NCI-H2196 treated with DMSO at 0.1 percent for 48 hours (cell line): ENCODE measurements around the gene GRAMD1A.
A peak's percentile ranks its signal among the peaks of the same experiment; 100 is the strongest.
"Not testable (repeated sequence)": the region's sequence is repeated elsewhere in the genome, so short reads cannot be mapped to it uniquely, and the experiment has no call there.

Experiments
- DNase-seq: peaks from one replicate; lab custom pipeline; 2025; ENCODE audit not compliant: unreplicated experiment; lab: John Stamatoyannopoulos, UW

GRAMD1A gene

DNA sequence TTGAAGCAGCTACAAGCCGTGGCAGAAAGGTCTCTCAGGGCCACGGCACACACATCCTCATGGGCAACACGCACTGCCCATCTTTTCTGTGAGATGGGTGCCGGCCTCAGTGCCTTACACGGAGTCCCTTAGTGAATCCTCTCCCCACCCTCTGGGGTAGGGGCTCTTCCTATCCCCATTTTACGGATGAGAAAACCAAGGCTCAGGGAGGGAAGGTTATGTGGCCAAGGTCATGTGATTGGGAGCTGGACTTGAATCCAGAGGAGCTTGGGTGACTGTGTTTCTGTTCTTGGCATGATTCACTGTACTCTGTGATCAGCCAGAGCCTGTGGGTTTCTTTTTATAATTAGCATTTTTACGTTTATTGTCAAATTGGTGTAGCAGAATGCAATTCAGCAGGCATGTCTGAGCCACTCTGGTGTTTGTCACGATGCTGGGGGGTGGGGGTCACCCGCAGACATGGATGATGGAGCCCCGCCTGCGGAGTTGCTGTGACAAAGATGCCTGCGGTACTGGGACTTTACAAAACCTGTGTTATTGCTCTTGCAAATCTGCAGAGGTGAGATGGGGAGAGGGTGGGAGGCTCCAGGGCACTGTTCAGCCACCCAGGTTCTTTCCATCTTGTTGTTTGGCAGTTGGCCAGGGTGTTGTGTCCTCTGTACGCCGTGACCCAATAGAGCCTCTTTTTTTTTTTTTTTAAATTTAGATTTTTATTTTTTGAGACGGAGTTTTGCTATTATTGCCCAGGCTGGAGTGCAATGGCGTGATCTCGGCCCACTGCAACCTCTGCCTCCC, 34.7 kb downstream of the GRAMD1A start:
- no peak for DNase-seq

GRCh38 chr19:35037716-35038622, 37.8 kb downstream of the GRAMD1A start:
- DNase-seq = peak; percentile 43

DNA sequence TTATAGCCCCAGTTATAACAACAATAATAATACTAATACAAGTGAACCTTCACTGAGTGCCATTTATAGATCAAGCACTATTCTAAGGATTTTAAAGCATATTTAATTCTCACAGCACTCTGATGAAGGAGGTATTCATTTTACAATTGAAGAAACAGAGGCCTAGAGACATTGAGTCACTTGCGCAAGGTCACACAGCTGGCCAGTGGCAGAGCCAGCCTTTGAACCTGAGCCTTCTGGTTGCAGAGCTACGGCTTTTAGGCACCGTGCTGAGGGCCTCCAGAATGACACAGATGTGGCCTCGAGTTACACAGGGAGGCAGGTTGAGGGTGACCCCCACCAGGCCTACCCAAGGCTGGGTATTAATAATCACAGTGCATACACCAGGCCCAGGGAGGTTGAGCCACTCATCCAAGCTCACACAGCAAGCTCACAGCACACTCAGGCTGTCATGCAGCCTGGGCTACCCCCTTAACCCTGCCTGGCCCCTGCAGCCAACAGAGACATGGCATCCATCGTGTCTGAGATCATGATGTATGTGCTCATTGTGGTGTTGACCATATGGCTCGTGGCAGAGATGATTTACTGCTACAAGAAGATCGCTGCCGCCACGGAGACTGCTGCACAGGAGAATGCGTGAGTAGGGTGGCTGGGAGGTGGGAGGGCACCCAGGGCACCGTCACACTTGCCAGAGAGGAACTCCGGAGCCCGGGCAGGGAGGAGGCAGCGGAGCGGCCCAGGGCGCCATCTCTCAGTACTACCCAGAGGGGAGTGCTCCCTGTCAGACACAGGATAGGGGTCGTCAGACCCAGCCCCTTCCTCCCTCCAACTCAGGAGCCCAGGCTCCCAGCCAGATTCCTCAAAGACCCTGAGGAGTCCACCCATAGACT, 38.7 kb downstream of the GRAMD1A start:
- no peak for DNase-seq

- DNase-seq = no peak
Measured at GRCh38 chr19:35039881-35040825, 40.0 kb downstream of the GRAMD1A start.

GRCh38 chr19:35040826-35041547, 40.9 kb downstream of the GRAMD1A start:
- DNase-seq = peak; percentile 86

- peak; percentile 47 for DNase-seq
Measured at GRCh38 chr19:35041548-35042055, 41.5 kb downstream of the GRAMD1A start, which contains the start of gene HPN. TSS of gene HPN (plus strand) at chr19:35041721. CDS start at chr19:35042507, 786 bp downstream.

DNA sequence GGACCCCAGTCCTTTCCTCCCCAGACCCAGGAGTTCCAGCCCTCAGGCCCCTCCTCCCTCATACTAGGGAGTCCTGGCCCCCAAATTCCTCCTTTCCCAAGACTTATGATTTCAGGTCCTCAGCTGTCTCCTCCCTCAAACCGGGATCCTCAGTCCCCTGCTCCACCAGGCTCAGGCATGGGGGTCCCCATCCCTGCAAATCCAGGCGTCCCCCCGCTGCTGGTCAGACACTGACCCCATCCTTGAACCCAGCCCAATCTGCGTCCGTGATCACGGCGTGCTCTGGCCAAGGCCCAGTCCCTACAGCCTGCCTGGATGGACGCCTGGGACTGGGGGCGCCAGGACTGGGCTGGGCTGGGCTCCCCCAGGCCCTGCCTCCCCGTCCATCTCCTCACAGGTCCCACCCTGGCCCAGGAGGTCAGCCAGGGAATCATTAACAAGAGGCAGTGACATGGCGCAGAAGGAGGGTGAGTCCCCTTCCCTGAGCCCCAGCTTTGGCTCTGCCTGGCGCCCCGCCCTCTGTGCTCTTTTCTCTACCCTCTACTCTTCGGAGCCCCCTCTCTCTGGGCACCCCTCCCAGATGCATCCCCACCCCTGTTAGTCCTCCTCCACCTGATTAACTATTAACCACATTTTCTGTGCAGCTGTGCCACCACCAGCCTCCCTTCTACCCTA, 42.1 kb downstream of the GRAMD1A start:
- DNase-seq = no peak

- DNase-seq = no peak
Measured at GRCh38 chr19:35042954-35043604, 43.0 kb downstream of the GRAMD1A start.

DNA sequence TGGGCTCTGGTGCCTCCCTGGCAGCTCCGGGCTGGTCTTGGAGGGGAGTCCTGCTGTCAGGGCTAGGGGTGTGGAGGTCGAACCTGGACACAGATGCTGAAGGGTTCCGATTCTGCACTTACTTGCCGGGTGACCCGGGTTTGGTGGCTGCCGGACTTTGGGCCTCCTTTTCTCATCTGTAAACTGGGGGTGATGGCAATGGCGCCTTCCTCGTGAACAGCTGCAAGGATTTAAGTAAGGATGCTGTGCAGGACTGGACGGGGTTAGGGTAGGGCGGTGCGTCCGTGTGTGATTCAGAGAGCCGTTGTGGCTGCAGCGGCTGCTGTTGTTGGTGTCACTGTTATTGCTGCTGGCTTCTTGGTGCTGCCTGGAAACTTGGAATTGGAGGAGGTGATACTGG, 43.8 kb downstream of the GRAMD1A start:
- DNase-seq = no peak

GRCh38 chr19:35044317-35045117, 44.4 kb downstream of the GRAMD1A start:
- DNase-seq = no peak

GRCh38 chr19:35045667-35046300, 45.7 kb downstream of the GRAMD1A start:
- DNase-seq = no peak

- DNase-seq = no peak
Measured at GRCh38 chr19:35046461-35046860, 46.3 kb downstream of the GRAMD1A start.

DNA sequence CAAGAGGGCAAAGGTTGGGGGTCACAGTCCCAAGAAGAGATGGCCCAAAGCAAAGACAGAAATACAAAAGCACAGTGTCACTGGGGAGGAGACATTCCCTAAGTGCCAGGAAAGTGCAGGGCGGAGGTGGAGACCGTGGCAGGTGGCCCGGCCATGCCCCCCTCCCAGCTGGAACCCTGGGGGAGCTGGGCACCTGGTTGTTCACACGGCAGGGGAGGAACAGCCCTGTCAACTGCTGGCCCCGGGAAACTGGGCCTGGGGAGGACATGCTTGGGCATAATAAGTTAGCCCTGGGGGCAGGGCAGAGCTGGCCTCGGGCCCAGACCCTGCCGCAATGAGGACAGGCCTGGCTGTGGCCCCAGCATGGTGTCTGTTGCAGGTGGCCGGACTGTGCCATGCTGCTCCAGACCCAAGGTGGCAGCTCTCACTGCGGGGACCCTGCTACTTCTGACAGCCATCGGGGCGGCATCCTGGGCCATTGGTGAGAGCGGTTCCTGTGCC, 48.8 kb downstream of the GRAMD1A start:
- DNase-seq = peak; percentile 69

- DNase-seq = no peak
Measured at GRCh38 chr19:35049456-35049855, 49.3 kb downstream of the GRAMD1A start.

DNA sequence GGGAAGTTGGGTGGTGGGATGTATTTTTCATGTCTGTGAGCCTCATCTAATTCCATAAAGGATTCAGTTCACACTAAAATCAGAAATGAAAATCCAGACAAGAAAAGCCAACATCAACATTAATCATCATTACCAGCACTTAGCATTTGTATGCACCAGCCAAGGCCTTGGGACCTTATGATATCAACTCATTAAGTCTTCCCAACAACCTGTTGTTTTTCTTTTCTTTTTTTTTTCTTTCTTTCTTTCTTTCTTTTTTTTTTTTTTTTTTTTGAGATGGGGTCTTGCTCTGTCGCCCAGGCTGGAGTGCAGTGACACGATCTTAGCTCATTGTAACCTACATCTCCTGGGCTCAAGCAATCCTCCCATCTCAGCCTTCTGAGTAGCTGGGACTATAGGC, 50.5 kb downstream of the GRAMD1A start:
- DNase-seq = not testable (repeated sequence)

GRCh38 chr19:35051268-35051667, 51.1 kb downstream of the GRAMD1A start:
- DNase-seq = not testable (repeated sequence)
